SW480 (cell line): ENCODE measurements around the gene TUSC2.

ENCODE experiments used
- DNase-seq: peaks from one replicate; pipeline ENCODE4 v3.0.0-alpha.2; 2016; ENCODE audit warnings: low spot score

TUSC2 gene, protein sequence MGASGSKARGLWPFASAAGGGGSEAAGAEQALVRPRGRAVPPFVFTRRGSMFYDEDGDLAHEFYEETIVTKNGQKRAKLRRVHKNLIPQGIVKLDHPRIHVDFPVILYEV

DNA sequence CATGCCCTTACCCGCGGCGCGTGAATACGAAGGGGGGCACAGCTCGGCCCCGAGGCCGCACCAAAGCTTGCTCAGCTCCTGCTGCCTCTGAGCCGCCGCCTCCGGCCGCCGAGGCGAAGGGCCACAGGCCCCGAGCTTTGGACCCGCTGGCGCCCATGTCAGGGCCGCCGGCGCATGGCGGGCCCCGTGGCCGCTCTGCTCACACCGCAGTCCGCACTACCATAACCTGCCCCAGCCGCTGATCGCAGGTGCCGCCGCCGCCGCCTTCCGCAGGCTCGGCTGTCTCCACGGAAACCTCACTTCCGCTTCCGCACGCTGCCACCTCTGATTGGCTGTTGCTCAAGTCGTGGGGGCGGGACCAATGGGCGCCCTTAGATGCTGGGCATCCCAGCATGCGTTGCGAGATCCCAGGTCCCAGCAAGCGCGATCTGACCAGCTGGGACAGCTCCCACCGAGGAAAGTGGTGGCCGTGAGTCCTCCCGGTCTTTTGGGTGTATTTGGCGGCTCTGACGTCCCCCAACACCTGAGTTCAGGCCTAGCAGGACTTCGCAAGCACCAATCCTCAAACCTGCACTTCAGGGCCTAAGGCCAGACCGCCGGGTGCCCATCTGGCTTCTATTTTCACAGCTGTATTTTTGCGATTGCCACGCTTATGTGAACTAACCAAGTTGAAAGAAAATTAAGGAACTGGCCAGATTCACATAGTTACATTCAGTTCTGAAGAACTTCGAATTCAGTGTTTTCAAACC lies at the start of gene TUSC2:
TSS of gene TUSC2 (minus strand) at position 281 of the 749 bp plus-strand sequence. CDS start at position 157, 124 bp downstream.
- peak; percentile 95 for DNase-seq

GRCh38 chr3:50375258-50375931 lies 47.4 kb upstream of the TUSC2 start:
- no peak for DNase-seq

DNA sequence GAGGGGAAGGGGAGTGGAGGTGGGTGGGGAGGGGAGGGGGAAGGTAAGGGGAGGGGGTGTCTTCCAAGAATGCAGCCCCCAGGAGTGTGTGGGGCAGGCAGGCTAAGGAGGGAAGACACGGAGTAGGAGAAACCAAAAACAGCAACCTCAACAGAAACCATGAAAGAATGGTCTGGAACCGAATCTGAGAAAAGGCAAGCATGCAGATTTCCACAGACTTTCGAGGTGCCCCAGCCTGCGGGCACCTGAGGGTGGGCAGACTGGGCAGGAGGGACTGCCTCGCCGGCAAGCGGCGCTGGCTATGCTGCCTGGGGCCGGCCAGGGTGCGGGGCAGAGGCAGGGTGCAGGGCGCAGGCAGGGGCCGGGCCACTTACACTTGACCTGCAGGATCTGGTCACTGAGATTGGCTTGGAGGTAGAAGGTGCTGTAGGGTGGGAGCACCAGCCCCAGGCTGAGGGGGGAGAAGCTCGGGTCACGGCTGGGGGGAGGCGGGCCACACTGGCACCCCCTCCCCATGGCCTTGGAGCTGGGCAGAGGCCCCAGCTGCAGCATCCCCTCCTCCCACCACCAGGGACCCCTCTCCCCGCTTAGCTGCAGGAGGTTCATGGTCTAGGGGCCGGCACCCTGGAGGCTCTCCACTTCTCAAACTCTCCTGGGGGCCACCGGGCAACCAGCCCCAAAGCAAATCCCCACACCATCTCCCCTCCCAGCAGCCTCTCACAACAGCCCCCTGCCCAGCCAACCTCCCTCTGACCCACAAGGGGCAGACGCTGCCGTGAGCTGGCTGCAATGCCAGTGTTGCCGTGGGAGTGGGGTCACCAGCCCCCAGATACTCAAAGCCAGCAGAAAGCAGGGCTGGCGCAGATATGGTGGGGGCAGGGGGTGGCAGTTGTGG lies 46.6 kb upstream of the TUSC2 start:
- no peak for DNase-seq

- no peak for DNase-seq
Measured at GRCh38 chr3:50373146-50374051, 45.4 kb upstream of the TUSC2 start.

- no peak for DNase-seq
Measured at GRCh38 chr3:50372349-50372748, 44.3 kb upstream of the TUSC2 start.

- DNase-seq = no peak
Measured at GRCh38 chr3:50371133-50371685, 43.2 kb upstream of the TUSC2 start.

DNA sequence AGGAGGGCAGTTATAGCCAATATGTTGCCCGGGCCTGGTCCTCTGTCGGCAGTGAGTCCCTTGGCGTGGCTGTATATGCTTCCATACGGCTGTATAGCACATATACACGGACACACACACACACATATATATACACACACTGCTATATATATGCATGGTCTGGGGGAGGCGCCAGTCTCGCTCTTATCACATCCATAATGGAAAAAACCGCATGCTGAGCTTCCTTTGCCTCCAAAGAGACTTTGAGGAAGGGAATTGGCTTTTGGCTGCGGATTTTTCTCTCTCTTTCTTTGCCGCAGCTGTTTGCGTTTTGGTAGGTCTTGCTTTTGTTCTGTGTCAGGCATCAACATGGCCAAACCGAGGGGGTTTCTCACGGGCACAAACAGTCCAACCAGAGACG lies 42.6 kb upstream of the TUSC2 start:
- DNase-seq = peak; percentile 42

- DNase-seq = no peak
Measured at GRCh38 chr3:50369012-50369670, 41.1 kb upstream of the TUSC2 start.

- no peak for DNase-seq
Measured at GRCh38 chr3:50365842-50366220, 37.8 kb upstream of the TUSC2 start.

- DNase-seq = peak; percentile 88
Measured at GRCh38 chr3:50365080-50365841, 37.2 kb upstream of the TUSC2 start.

DNA sequence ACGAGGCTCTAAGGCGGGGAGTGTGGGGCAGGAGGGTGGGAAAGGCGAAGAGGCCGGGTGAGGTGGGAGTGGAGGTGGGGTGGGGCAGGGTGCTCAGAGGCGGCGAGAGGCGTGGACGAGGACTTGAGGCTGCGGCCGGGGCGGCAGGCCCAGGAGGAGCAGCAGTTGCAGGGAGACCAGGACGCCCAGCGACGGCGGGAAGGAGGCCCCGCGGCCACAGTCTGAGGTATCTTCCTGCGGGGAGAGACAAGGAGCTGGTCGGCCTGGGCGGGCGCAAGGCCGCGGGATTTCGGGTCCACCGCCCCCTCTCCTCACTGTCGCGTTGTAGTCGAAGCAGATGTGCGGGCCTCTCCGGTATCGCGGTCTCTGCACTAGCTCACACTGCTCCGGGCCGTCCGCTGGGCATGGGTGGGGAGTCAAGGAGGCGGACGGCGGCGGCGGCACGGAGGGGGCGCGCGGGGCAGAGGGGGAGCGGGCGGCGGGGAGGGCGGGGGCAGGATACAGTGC lies 36.6 kb upstream of the TUSC2 start:
- DNase-seq = no peak

GRCh38 chr3:50359760-50360110 lies 31.7 kb upstream of the TUSC2 start:
- DNase-seq = no peak

GRCh38 chr3:50358911-50359759 lies 31.1 kb upstream of the TUSC2 start, which contains the start of gene TMEM115:
TMEM115 (minus strand) TSS chr3:50359521; CDS start chr3:50359063, 458 bp downstream.
- DNase-seq = peak; percentile 99

GRCh38 chr3:50358355-50358910 lies 30.4 kb upstream of the TUSC2 start:
- no peak for DNase-seq

DNA sequence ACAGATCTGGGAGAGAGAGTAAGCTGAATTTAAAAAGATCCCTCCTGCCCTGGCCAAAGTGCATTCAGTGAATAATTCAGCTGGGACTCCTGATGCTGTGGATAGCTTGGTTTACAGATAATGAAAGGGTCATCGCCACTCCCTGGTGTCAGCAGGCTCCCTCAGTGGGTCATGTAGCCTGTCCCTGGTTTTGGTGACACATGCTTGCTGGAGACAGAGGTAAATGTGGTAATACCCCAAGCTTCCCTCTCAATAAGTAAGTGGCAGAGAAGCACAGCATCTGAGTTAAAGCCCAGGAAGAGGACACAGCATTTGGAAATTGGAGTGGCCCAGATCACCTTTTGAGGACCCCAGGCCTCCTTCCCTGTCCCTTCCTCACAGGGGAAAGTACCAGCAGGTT lies 29.5 kb upstream of the TUSC2 start:
- DNase-seq = no peak

- no peak for DNase-seq
Measured at GRCh38 chr3:50356553-50356952, 28.5 kb upstream of the TUSC2 start.

GRCh38 chr3:50355829-50356552 lies 28.0 kb upstream of the TUSC2 start:
- no peak for DNase-seq
